Activated CD4-positive, CD25-positive, alpha-beta regulatory T cell treated with anti-CD3 and anti-CD28 coated beads, Interleukin-2, amount 50 U/mL, for 24 hours (primary cell): ENCODE data around the gene GALE.
"Not testable (repeated sequence)": the region's sequence is repeated elsewhere in the genome, so short reads cannot be mapped to it uniquely, and the experiment has no call there.

Experiments used
- ATAC-seq, 2 donors: fragments of 150-1000 bp; cut with Tn5 transposase; one replicate each; pipeline ENCODE4 v1.10.0; 2021; ENCODE audit warnings: mild to moderate bottlenecking in 1 of 2, moderate library complexity in 1 of 2

GALE gene

GRCh38 chr1:23807453-23807852, 6.9 kb upstream of the GALE start:
- ATAC-seq = no peak

- no peak for ATAC-seq
These were observed 5.7 kb upstream of the GALE start for GRCh38 chr1:23806280-23806679.

- ATAC-seq = no peak
These were observed 4.5 kb upstream of the GALE start for GRCh38 chr1:23805025-23805424.

GRCh38 chr1:23804183-23804835, 3.8 kb upstream of the GALE start:
- ATAC-seq = no peak

- ATAC-seq = no peak
These were observed 3.1 kb upstream of the GALE start for GRCh38 chr1:23803674-23804073.

- ATAC-seq = not testable (repeated sequence)
These were observed 2.3 kb upstream of the GALE start for GRCh38 chr1:23802809-23803342.

GRCh38 chr1:23801876-23802275, 1.3 kb upstream of the GALE start:
- no peak for ATAC-seq

- no peak for ATAC-seq
These were observed 789 bp upstream of the GALE start for GRCh38 chr1:23801338-23801748.

- ATAC-seq = no peak
These were observed 769 bp downstream of the GALE start for GRCh38 chr1:23799570-23800399.

GRCh38 chr1:23799255-23799569, 1.3 kb downstream of the GALE start:
- no peak for ATAC-seq

- no peak for ATAC-seq
These were observed 1.9 kb downstream of the GALE start for GRCh38 chr1:23798662-23799142.

GRCh38 chr1:23797478-23798448, 2.8 kb downstream of the GALE start:
- ATAC-seq = no peak

- no peak for ATAC-seq
These were observed 3.9 kb downstream of the GALE start for GRCh38 chr1:23796466-23797271.

GRCh38 chr1:23795676-23796465, 4.7 kb downstream of the GALE start:
- no peak for ATAC-seq

GRCh38 chr1:23794732-23795182, 5.8 kb downstream of the GALE start:
- not testable (repeated sequence) for ATAC-seq

- ATAC-seq = no peak
These were observed 6.5 kb downstream of the GALE start for GRCh38 chr1:23793861-23794731.

GRCh38 chr1:23793018-23793781, 7.4 kb downstream of the GALE start:
- no peak for ATAC-seq

GRCh38 chr1:23792151-23792945, 8.2 kb downstream of the GALE start:
- no peak for ATAC-seq
